Measurements from ENCODE around the gene TRPC6.

The TRPC6 gene

DNA sequence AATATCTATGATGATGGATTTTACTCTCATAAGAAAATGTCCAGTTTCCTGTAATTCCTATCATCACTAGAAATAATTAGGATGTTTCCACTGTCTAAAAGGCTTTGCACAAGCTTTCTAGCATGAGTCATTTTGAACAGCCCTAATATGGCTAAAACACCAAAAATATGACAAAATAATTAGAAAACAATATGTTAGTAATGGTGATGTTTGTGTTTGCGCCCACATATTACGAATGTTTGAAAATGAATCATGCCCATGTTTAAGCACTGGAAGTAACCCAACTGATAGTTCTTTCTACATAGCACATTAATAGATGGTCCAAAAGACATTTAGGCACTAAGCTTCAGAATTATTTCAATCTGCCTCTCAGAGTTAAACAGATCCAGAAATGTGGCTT lies 96.0 kb downstream of the TRPC6 start:
- Histone ChIP-seq H3K27ac (ENCODE audit: insufficient read depth, low read depth, low read length, poor library complexity, severe bottlenecking) (no peak overlapping the region), H3K36me3 (ENCODE audit: control insufficient read depth, insufficient read depth, low read length) (no peaks in the 10 kb centered on the region), H3K9me3 (ENCODE audit: control insufficient read depth, low read length) (no peaks in the 10 kb centered on the region), H3K27me3 (ENCODE audit: control insufficient read depth, insufficient read depth, low read length, poor library complexity, severe bottlenecking) (no peaks in the 10 kb centered on the region), H3K4me3 (ENCODE audit: insufficient read depth, low read depth, low read length) (no peak overlapping the region), H3K4me1 (ENCODE audit: control insufficient read depth, insufficient read depth, low read length) (no peaks in the 10 kb centered on the region)
- 50% methylated on average over 2 of the region's 2 CpGs for WGBS, 2 experiments

DNA sequence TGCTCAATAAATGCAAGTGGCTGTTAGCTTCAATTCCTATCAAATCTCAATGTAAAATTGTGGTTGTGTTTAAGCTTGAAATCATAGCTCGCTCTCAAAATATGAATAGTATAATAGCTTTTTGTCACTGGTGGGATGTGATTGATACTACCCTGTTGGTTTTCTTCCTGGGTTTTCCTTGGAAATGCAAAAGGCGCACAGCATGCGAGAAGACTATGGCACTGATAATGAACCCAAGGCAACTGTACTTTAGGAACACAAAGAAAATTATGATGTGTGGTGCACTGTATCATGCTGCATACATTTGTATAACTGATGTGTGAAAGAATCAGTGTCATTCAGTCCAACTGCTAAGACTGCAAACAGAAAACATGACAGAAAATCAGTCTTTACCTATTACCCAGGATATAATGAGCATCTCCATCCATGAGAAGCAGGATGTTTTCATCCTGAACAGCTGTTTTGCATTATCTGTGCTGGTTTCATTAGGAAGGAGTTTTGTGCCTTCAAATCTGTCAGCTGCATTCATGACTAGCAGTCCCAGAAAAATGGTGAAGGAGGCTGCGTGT lies 101.2 kb downstream of the TRPC6 start:
- WGBS, 2 experiments, result 24 to 33% methylated on average over 3 to 4 of the region's 4 CpGs
- H3K4me3 ChIP-seq (ENCODE audit: insufficient read depth, low read depth, low read length), result no peak overlapping the region
- no peaks in the 10 kb centered on the region for H3K4me1 ChIP-seq (ENCODE audit: control insufficient read depth, insufficient read depth, low read length)
- no peak overlapping the region for H3K27ac ChIP-seq (ENCODE audit: insufficient read depth, low read depth, low read length, poor library complexity, severe bottlenecking)
- no peaks in the 10 kb centered on the region for H3K36me3 ChIP-seq (ENCODE audit: control insufficient read depth, insufficient read depth, low read length)
- no peaks in the 10 kb centered on the region for H3K9me3 ChIP-seq (ENCODE audit: control insufficient read depth, low read length)
- no peaks in the 10 kb centered on the region for H3K27me3 ChIP-seq (ENCODE audit: control insufficient read depth, insufficient read depth, low read length, poor library complexity, severe bottlenecking)

DNA sequence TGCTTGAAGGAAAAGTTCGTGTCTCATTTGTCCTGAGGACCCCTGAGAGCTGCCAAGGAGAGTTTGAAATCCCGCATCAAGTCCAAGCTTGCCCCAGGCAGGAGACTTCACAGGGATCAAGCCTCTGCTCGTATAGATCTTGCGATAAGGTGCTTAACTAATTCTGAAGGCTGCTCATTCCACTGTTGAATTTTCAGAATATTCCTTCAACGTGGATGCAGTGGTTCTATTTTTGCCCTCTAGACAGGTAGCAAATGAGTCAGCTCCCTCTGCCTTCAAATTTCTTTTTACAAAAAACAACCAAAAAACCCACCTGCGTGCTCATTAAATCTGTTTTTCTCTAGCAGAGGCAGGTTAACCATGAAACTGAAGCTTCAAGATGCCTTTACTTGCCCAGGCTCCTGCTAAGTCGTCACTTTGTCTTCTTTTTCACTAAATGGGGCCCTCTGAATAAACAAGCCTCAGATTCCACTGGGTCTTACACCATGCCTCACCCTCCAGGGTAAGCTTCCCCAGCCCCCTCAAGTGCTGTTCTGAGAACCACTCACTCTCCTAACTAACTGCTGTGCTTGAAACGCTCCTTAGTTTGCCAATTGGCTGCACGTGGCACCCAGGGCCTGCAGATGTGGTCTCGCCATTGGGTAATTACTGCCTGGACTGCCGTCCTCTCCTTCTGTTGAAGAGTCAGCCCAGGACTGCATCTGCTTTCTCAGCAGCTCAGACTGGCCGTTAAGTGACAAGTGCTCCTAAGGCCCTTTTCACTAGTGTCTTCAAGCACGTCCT lies 105.0 kb downstream of the TRPC6 start:
- no peaks in the 10 kb centered on the region for H3K27me3 ChIP-seq (ENCODE audit: control insufficient read depth, insufficient read depth, low read length, poor library complexity, severe bottlenecking)
- H3K4me1 ChIP-seq (ENCODE audit: control insufficient read depth, insufficient read depth, low read length), result no peaks in the 10 kb centered on the region
- H3K4me3 ChIP-seq (ENCODE audit: insufficient read depth, low read depth, low read length), result no peak overlapping the region
- no peaks in the 10 kb centered on the region for H3K9me3 ChIP-seq (ENCODE audit: control insufficient read depth, low read length)
- WGBS, 2 experiments, result 76 to 78% methylated on average over 13 of the region's 13 CpGs
- no peaks in the 10 kb centered on the region for H3K36me3 ChIP-seq (ENCODE audit: control insufficient read depth, insufficient read depth, low read length)
- no peak overlapping the region for H3K27ac ChIP-seq (ENCODE audit: insufficient read depth, low read depth, low read length, poor library complexity, severe bottlenecking)

DNA sequence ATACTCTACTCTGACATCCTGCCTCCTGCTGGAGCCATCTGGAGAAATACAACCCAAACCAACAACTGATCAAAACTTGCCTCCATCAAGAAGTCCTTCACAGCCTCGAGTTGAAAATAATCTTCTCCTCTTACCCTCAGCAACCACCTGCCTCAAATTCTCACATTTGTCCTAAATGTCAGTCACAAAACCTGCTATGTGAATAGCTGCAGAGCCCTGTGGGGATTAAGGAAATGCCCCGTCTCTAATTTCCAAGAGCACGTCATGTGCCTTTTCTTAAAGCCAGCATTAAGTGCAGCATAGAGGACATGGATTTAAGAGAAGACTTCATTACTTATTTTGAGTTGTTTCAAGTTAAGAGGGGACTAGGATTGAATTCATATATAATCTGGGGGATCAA lies 105.9 kb downstream of the TRPC6 start:
- H3K9me3 ChIP-seq (ENCODE audit: control insufficient read depth, low read length), result no peaks in the 10 kb centered on the region
- H3K27ac ChIP-seq (ENCODE audit: insufficient read depth, low read depth, low read length, poor library complexity, severe bottlenecking), result no peak overlapping the region
- H3K36me3 ChIP-seq (ENCODE audit: control insufficient read depth, insufficient read depth, low read length), result no peaks in the 10 kb centered on the region
- H3K4me3 ChIP-seq (ENCODE audit: insufficient read depth, low read depth, low read length), result no peak overlapping the region
- no peaks in the 10 kb centered on the region for H3K4me1 ChIP-seq (ENCODE audit: control insufficient read depth, insufficient read depth, low read length)
- no peaks in the 10 kb centered on the region for H3K27me3 ChIP-seq (ENCODE audit: control insufficient read depth, insufficient read depth, low read length, poor library complexity, severe bottlenecking)
- 90 to 93% methylated on average over 3 of the region's 3 CpGs for WGBS, 2 experiments

DNA sequence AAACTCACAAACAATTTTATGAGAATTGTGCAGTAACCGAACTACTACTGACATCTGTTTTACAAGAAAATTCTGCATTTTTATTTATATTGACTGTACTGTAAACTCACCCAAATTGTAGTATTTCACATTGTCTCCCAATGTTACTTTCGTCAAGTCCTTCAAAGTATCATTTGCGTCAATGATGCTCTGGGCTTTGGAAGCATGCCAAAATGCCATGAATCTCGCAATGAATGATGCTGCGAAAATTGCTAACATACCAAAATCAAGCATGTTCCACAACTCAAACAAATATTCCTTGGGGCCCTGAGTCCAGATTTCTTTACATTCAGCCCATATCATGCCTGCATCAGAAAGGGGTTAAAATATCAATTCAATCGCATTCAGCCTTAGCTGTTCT lies 107.6 kb downstream of the TRPC6 start:
- Histone ChIP-seq H3K36me3 (ENCODE audit: control insufficient read depth, insufficient read depth, low read length) (no peaks in the 10 kb centered on the region), H3K9me3 (ENCODE audit: control insufficient read depth, low read length) (no peaks in the 10 kb centered on the region), H3K27ac (ENCODE audit: insufficient read depth, low read depth, low read length, poor library complexity, severe bottlenecking) (no peak overlapping the region), H3K27me3 (ENCODE audit: control insufficient read depth, insufficient read depth, low read length, poor library complexity, severe bottlenecking) (no peaks in the 10 kb centered on the region), H3K4me3 (ENCODE audit: insufficient read depth, low read depth, low read length) (no peak overlapping the region), H3K4me1 (ENCODE audit: control insufficient read depth, insufficient read depth, low read length) (no peaks in the 10 kb centered on the region)
- 90 to 97% methylated on average over 6 of the region's 6 CpGs for WGBS, 2 experiments

DNA sequence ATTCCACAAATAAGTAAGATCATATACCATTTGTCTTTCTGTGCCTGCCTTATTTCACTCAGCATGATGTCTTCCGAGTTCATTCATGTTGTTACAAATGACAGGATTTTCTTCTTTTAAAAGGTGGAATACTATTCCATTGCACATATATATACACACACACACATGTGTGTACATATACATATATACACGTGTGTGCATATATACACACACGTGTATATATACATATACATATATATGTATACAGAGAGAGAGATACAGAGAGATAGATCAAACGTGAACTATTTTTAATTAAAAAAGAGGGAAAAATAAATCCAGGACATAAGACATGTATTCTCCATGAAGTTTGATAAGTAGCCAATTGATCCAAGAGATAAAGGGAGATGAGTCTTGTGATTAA lies 108.1 kb downstream of the TRPC6 start:
- no peak overlapping the region for H3K4me3 ChIP-seq (ENCODE audit: insufficient read depth, low read depth, low read length)
- H3K27ac ChIP-seq (ENCODE audit: insufficient read depth, low read depth, low read length, poor library complexity, severe bottlenecking), result no peak overlapping the region
- WGBS, 2 experiments, result 86 to 100% methylated on average over 1 to 2 of the region's 4 CpGs
- no peaks in the 10 kb centered on the region for H3K9me3 ChIP-seq (ENCODE audit: control insufficient read depth, low read length)
- H3K4me1 ChIP-seq (ENCODE audit: control insufficient read depth, insufficient read depth, low read length), result no peaks in the 10 kb centered on the region
- no peaks in the 10 kb centered on the region for H3K27me3 ChIP-seq (ENCODE audit: control insufficient read depth, insufficient read depth, low read length, poor library complexity, severe bottlenecking)
- H3K36me3 ChIP-seq (ENCODE audit: control insufficient read depth, insufficient read depth, low read length), result no peaks in the 10 kb centered on the region

DNA sequence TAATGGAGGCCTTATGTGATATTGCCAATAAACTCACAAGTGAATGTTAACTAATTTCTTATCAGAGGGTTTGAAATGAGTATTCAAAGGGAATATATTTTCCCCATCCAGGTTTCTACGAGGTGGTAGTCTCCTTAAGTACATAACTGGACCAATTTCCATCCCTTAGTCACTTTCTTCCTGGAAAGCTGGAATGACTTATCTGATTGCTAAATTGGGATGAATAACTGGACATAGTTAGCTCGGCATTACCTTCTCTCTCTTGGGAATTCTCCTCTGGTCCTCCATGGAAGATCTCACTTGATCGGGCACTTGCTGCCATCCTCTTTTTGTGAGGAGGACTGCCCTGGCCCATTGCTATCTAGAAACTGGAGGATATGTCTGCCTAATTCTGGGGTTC lies 109.1 kb downstream of the TRPC6 start:
- 92 to 97% methylated on average over 2 to 3 of the region's 3 CpGs for WGBS, 2 experiments
- no peaks in the 10 kb centered on the region for H3K4me1 ChIP-seq (ENCODE audit: control insufficient read depth, insufficient read depth, low read length)
- H3K27ac ChIP-seq (ENCODE audit: insufficient read depth, low read depth, low read length, poor library complexity, severe bottlenecking), result no peak overlapping the region
- no peaks in the 10 kb centered on the region for H3K9me3 ChIP-seq (ENCODE audit: control insufficient read depth, low read length)
- H3K27me3 ChIP-seq (ENCODE audit: control insufficient read depth, insufficient read depth, low read length, poor library complexity, severe bottlenecking), result no peaks in the 10 kb centered on the region
- no peak overlapping the region for H3K4me3 ChIP-seq (ENCODE audit: insufficient read depth, low read depth, low read length)
- H3K36me3 ChIP-seq (ENCODE audit: control insufficient read depth, insufficient read depth, low read length), result no peaks in the 10 kb centered on the region

DNA sequence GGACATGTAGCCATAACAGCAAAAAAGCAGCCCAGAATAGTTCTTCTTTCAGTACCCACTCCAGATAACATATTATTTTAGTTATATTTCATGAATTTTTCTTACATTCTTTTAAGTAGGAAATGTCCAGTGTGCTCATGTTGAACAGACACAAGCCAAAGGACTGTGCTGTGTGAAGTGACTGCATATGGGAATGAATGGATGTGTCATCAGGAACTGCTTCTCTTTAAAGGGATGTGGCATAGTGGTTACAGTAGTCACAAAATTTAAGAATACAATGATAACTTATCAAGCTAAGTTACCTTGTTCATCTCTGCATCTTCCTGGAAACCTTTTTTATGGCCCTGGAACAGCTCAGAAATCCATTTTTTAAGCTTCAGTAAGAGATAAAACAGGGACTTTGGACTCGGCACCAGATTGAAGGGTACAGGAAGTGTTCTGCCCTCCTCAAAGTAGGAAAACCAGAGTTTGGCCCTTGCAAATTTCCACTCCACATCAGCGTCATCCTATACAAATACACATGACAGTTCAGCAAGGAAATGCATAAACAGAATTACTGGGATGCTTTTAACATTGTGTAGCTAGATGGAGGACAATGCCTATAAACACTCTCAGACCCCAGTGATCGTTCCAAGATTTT lies 112.8 kb downstream of the TRPC6 start:
- H3K9me3 ChIP-seq (ENCODE audit: control insufficient read depth, low read length), result no peaks in the 10 kb centered on the region
- 83 to 85% methylated on average over 2 to 3 of the region's 3 CpGs for WGBS, 2 experiments

DNA sequence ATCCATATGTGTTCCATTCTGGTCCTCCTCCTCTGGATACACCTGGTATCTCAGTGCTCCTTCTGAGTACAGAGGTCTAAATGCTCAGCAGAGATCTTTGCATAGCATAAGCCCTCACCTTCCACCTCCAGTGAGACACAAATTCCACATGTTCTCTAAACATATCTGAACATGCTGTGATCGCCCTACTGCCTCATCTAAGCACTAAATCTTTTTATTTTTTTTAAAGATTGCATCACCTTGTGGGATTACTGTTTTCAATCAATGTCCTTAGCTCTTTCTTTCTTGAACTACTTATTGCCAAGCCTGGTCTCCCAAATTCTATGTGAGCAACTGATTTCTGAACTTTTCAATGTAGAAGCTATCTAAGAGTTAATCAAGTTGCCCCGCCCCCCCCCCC lies 113.4 kb downstream of the TRPC6 start:
- no peaks in the 10 kb centered on the region for H3K27me3 ChIP-seq (ENCODE audit: control insufficient read depth, insufficient read depth, low read length, poor library complexity, severe bottlenecking)
- no peaks in the 10 kb centered on the region for H3K9me3 ChIP-seq (ENCODE audit: control insufficient read depth, low read length)
- 91 to 100% methylated on average over 1 of the region's 2 CpGs for WGBS, 2 experiments
- no peak overlapping the region for H3K27ac ChIP-seq (ENCODE audit: insufficient read depth, low read depth, low read length, poor library complexity, severe bottlenecking)
- no peaks in the 10 kb centered on the region for H3K36me3 ChIP-seq (ENCODE audit: control insufficient read depth, insufficient read depth, low read length)
- no peak overlapping the region for H3K4me3 ChIP-seq (ENCODE audit: insufficient read depth, low read depth, low read length)
- no peaks in the 10 kb centered on the region for H3K4me1 ChIP-seq (ENCODE audit: control insufficient read depth, insufficient read depth, low read length)

More for the DNA sequence above, 112.8 kb downstream of the TRPC6 start:
- Histone ChIP-seq H3K4me3 (ENCODE audit: insufficient read depth, low read depth, low read length) (no peak overlapping the region), H3K27ac (ENCODE audit: insufficient read depth, low read depth, low read length, poor library complexity, severe bottlenecking) (no peak overlapping the region), H3K4me1 (ENCODE audit: control insufficient read depth, insufficient read depth, low read length) (no peaks in the 10 kb centered on the region), H3K36me3 (ENCODE audit: control insufficient read depth, insufficient read depth, low read length) (no peaks in the 10 kb centered on the region), H3K27me3 (ENCODE audit: control insufficient read depth, insufficient read depth, low read length, poor library complexity, severe bottlenecking) (no peaks in the 10 kb centered on the region)

DNA sequence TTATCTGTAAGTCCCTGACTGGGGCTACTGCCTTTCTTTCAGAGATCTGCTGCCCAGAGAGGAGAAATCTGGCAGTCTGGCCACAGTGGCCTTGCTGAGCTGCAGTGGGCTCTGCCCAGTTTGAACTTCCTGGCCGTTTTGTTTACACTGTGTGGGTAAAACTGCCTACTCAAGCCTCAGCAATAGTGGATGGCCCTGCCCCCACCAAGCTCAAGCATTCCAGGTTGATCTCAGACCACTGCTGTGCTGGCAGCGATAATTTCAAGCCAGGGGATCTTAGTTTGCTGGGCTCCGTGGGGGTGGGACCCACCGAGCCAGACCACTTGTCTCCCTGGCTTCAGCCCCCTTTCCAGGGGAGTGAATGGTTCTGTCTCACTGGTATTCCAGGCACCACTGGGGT lies 117.5 kb downstream of the TRPC6 start:
- H3K4me3 ChIP-seq (ENCODE audit: insufficient read depth, low read depth, low read length), result no peak overlapping the region
- H3K36me3 ChIP-seq (ENCODE audit: control insufficient read depth, insufficient read depth, low read length), result no peaks in the 10 kb centered on the region
- H3K27ac ChIP-seq (ENCODE audit: insufficient read depth, low read depth, low read length, poor library complexity, severe bottlenecking), result peak overlapping the region; percentile 16
- H3K27me3 ChIP-seq (ENCODE audit: control insufficient read depth, insufficient read depth, low read length, poor library complexity, severe bottlenecking), result no peaks in the 10 kb centered on the region
- 39 to 52% methylated on average over 4 of the region's 4 CpGs for WGBS, 2 experiments
- no peaks in the 10 kb centered on the region for H3K9me3 ChIP-seq (ENCODE audit: control insufficient read depth, low read length)
- no peaks in the 10 kb centered on the region for H3K4me1 ChIP-seq (ENCODE audit: control insufficient read depth, insufficient read depth, low read length)

Measured in ectodermal cell (in vitro differentiated cells).